HEK293 (cell line): ENCODE data around the gene C2orf42.

ENCODE experiments used
- CTCF ChIA-PET: fragments of 350-600 bp; formaldehyde crosslinking; extraction: SDS; loops from one replicate; lab custom pipeline; 2021; ENCODE audit warnings: antibody characterized with exemption; lab: Yijun Ruan, JAX
- POLR2A ChIA-PET: fragments of 300-600 bp; formaldehyde crosslinking; extraction: SDS; loops from one replicate; lab custom pipeline; 2020; ENCODE audit warnings: antibody characterized with exemption, inconsistent platforms; lab: Yijun Ruan, JAX
- H3K27ac ChIP-seq: fragments of 200-500 bp; sonication (Bioruptor generic); 2 replicates; pipeline ENCODE4 v1.5.1; 2014; ENCODE audit warnings: low read depth, low read length, control low read depth, inconsistent platforms; ENCODE audit errors: extremely low read depth
- H3K36me3 ChIP-seq, 2 experiments: fragments of 200-500 bp in 1 of 2; sonication (Bioruptor generic) in 1 of 2; 1 replicate in 1 of 2; 2 replicates in 1 of 2; pipeline ENCODE4 v1.5.1; 2014 to 2017; ENCODE audit warnings: inconsistent platforms in 2 of 2, low read length in 2 of 2; ENCODE audit not compliant: control insufficient read depth in 2 of 2, insufficient read depth in 1 of 2
- H3K4me1 ChIP-seq: fragments of 200-500 bp; sonication (Bioruptor generic); 2 replicates; pipeline ENCODE4 v1.5.1; 2014; ENCODE audit warnings: mild to moderate bottlenecking, low read length, inconsistent platforms; ENCODE audit not compliant: control insufficient read depth, insufficient read depth
- H3K4me3 ChIP-seq: 2 replicates; pipeline ENCODE4 v1.5.1; 2011; ENCODE audit warnings: low read depth, mild to moderate bottlenecking, control low read depth, low read length, moderate library complexity
- H3K9me3 ChIP-seq: fragments of 200-500 bp; sonication (Bioruptor generic); 2 replicates; pipeline ENCODE4 v1.5.1; 2014; ENCODE audit warnings: low read depth, low read length, inconsistent platforms; ENCODE audit not compliant: control insufficient read depth, insufficient read depth
- KLF16 ChIP-seq: fragments of 450-650 bp; formaldehyde crosslinking; IDR thresholded peaks from 2 replicates; pipeline ENCODE4 v1.5.1; 2017; ENCODE audit warnings: missing biosample characterization, missing genetic modification characterization
- MZF1 ChIP-seq: fragments of 450-650 bp; formaldehyde crosslinking; IDR thresholded peaks from 2 replicates; pipeline ENCODE4 v1.5.1; 2017; ENCODE audit warnings: missing biosample characterization, missing genetic modification characterization, borderline replicate concordance
- YY1 ChIP-seq: fragments of 450-650 bp; formaldehyde crosslinking; IDR thresholded peaks from 2 replicates; pipeline ENCODE4 v1.5.1; 2018; ENCODE audit warnings: missing biosample characterization, missing genetic modification characterization
- ZBTB48 ChIP-seq: fragments of 450-650 bp; formaldehyde crosslinking; IDR thresholded peaks from 2 replicates; pipeline ENCODE4 v1.5.1; 2016; ENCODE audit warnings: missing biosample characterization, missing genetic modification characterization
- ZBTB7A ChIP-seq: fragments of 450-650 bp; formaldehyde crosslinking; IDR thresholded peaks from 2 replicates; pipeline ENCODE4 v1.5.1; 2016; ENCODE audit warnings: low read depth, missing biosample characterization, missing genetic modification characterization
- ZBTB8A ChIP-seq: fragments of 450-650 bp; formaldehyde crosslinking; IDR thresholded peaks from 2 replicates; pipeline ENCODE4 v1.5.1; 2016; ENCODE audit warnings: missing biosample characterization, missing genetic modification characterization
- ZNF121 ChIP-seq: fragments of 450-650 bp; formaldehyde crosslinking; IDR thresholded peaks from 2 replicates; pipeline ENCODE4 v1.5.1; 2016; ENCODE audit warnings: missing biosample characterization, missing genetic modification characterization
- ZNF132 ChIP-seq: fragments of 450-650 bp; formaldehyde crosslinking; IDR thresholded peaks from 2 replicates; pipeline ENCODE4 v1.5.1; 2017; ENCODE audit warnings: missing biosample characterization, missing genetic modification characterization, borderline replicate concordance
- ZNF155 ChIP-seq: fragments of 450-650 bp; formaldehyde crosslinking; IDR thresholded peaks from 2 replicates; pipeline ENCODE4 v1.5.1; 2016; ENCODE audit warnings: missing biosample characterization, missing genetic modification characterization
- ZNF157 ChIP-seq: fragments of 450-650 bp; formaldehyde crosslinking; IDR thresholded peaks from 2 replicates; pipeline ENCODE4 v1.5.1; 2016; ENCODE audit warnings: missing biosample characterization, missing genetic modification characterization
- ZNF19 ChIP-seq: fragments of 450-650 bp; formaldehyde crosslinking; IDR thresholded peaks from 2 replicates; pipeline ENCODE4; 2016; ENCODE audit warnings: missing biosample characterization, missing genetic modification characterization, low read depth
- ZNF202 ChIP-seq: fragments of 450-650 bp; formaldehyde crosslinking; IDR thresholded peaks from 2 replicates; pipeline ENCODE4 v1.5.1; 2016; ENCODE audit warnings: missing biosample characterization, missing genetic modification characterization, borderline replicate concordance
- ZNF223 ChIP-seq: fragments of 450-650 bp; formaldehyde crosslinking; IDR thresholded peaks from 2 replicates; pipeline ENCODE4 v1.5.1; 2016; ENCODE audit warnings: missing biosample characterization, missing genetic modification characterization
- ZNF23 ChIP-seq: fragments of 450-650 bp; formaldehyde crosslinking; IDR thresholded peaks from 2 replicates; pipeline ENCODE4 v1.5.1; 2016; ENCODE audit warnings: missing biosample characterization, missing genetic modification characterization, borderline replicate concordance
- ZNF311 ChIP-seq: fragments of 450-650 bp; formaldehyde crosslinking; IDR thresholded peaks from 2 replicates; pipeline ENCODE4 v1.5.1; 2017; ENCODE audit warnings: missing biosample characterization, missing genetic modification characterization, borderline replicate concordance
- ZNF350 ChIP-seq: fragments of 450-650 bp; formaldehyde crosslinking; IDR thresholded peaks from 2 replicates; pipeline ENCODE4 v1.5.0; 2017; ENCODE audit warnings: missing biosample characterization, mild to moderate bottlenecking, missing genetic modification characterization
- ZNF423 ChIP-seq: fragments of 450-650 bp; formaldehyde crosslinking; IDR thresholded peaks from 2 replicates; pipeline ENCODE4 v1.5.1; 2016; ENCODE audit warnings: missing biosample characterization, missing genetic modification characterization
- ZNF600 ChIP-seq: fragments of 450-650 bp; formaldehyde crosslinking; IDR thresholded peaks from 2 replicates; pipeline ENCODE4 v1.5.1; 2016; ENCODE audit warnings: missing biosample characterization, missing genetic modification characterization
- ZNF629 ChIP-seq: fragments of 450-650 bp; formaldehyde crosslinking; IDR thresholded peaks from 2 replicates; pipeline ENCODE4 v1.5.1; 2017; ENCODE audit warnings: missing biosample characterization, missing genetic modification characterization
- ZNF747 ChIP-seq: fragments of 450-650 bp; formaldehyde crosslinking; IDR thresholded peaks from 2 replicates; pipeline ENCODE4 v1.5.1; 2016; ENCODE audit warnings: missing biosample characterization, missing genetic modification characterization
- ZNF791 ChIP-seq: fragments of 450-650 bp; formaldehyde crosslinking; IDR thresholded peaks from 2 replicates; pipeline ENCODE4 v1.5.1; 2016; ENCODE audit warnings: missing biosample characterization, missing genetic modification characterization
- ZXDB ChIP-seq: fragments of 450-650 bp; formaldehyde crosslinking; IDR thresholded peaks from 2 replicates; pipeline ENCODE4 v1.5.1; 2016; ENCODE audit warnings: missing biosample characterization, missing genetic modification characterization
- TF ChIP-seq, protein P1 (sequence below): fragments of 450-650 bp; formaldehyde crosslinking; optimal IDR thresholded peaks from 2 replicates; pipeline ENCODE3; 2016; ENCODE audit warnings: missing biosample characterization, mild to moderate bottlenecking, missing genetic modification characterization
- TF ChIP-seq, protein P2 (sequence below): fragments of 450-650 bp; formaldehyde crosslinking; IDR thresholded peaks from 2 replicates; pipeline ENCODE4 v1.5.1; 2016; ENCODE audit warnings: missing biosample characterization, missing genetic modification characterization
- TF ChIP-seq, protein P3 (sequence below): fragments of 450-650 bp; formaldehyde crosslinking; IDR thresholded peaks from 2 replicates; pipeline ENCODE4 v1.5.1; 2017; ENCODE audit warnings: missing biosample characterization, missing genetic modification characterization
- TF ChIP-seq, protein P4 (sequence below): fragments of 450-650 bp; formaldehyde crosslinking; IDR thresholded peaks from 2 replicates; pipeline ENCODE4 v1.5.1; 2016; ENCODE audit warnings: missing biosample characterization, missing genetic modification characterization, borderline replicate concordance
- TF ChIP-seq, protein P5 (sequence below): fragments of 450-650 bp; formaldehyde crosslinking; IDR thresholded peaks from 2 replicates; pipeline ENCODE4 v1.5.1; 2016; ENCODE audit warnings: missing biosample characterization, missing genetic modification characterization

C2orf42 gene

DNA sequence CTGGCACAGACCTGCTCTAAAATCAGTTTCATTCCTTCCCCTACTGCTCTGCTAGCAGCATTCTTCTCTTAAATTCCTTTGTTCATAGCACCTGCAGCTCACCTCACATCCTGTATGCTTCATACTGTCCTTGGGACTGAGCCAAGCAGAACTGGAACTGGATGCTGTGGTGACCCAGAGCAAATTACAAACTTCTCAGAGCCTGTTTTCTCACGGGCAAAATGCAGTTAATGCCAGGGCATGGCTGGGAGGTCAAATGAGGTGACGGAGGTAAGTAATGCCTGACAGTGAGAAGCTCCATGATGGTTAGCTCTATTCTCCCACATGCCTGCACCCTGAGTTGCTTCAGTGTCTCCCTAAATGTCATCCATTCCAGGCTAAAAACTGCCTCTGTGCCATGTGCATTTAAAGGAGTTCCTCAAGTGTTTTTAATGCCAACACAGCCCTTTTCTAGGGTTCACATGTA lies 29.7 kb downstream of the C2orf42 start:
- TF ChIP-seq, protein P1, sequence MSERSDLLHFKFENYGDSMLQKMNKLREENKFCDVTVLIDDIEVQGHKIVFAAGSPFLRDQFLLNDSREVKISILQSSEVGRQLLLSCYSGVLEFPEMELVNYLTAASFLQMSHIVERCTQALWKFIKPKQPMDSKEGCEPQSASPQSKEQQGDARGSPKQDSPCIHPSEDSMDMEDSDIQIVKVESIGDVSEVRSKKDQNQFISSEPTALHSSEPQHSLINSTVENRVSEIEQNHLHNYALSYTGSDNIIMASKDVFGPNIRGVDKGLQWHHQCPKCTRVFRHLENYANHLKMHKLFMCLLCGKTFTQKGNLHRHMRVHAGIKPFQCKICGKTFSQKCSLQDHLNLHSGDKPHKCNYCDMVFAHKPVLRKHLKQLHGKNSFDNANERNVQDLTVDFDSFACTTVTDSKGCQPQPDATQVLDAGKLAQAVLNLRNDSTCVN = no peak
- TF ChIP-seq ZNF350 (tag by site-specific recombination) (no peak), ZNF629 (tag by site-specific recombination) (no peak), KLF16 (tag by site-specific recombination) (no peak), ZBTB8A (no peak), ZBTB48 (tag by site-specific recombination) (no peak), YY1 (tag by site-specific recombination) (no peak), ZNF202 (tag by site-specific recombination) (no peak)
- TF ChIP-seq, protein P2, sequence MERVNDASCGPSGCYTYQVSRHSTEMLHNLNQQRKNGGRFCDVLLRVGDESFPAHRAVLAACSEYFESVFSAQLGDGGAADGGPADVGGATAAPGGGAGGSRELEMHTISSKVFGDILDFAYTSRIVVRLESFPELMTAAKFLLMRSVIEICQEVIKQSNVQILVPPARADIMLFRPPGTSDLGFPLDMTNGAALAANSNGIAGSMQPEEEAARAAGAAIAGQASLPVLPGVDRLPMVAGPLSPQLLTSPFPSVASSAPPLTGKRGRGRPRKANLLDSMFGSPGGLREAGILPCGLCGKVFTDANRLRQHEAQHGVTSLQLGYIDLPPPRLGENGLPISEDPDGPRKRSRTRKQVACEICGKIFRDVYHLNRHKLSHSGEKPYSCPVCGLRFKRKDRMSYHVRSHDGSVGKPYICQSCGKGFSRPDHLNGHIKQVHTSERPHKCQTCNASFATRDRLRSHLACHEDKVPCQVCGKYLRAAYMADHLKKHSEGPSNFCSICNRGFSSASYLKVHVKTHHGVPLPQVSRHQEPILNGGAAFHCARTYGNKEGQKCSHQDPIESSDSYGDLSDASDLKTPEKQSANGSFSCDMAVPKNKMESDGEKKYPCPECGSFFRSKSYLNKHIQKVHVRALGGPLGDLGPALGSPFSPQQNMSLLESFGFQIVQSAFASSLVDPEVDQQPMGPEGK (tag by site-specific recombination) = no peak
- TF ChIP-seq, all 188 proteins: peak for 0
- CTCF ChIA-PET = interaction anchor here (1.1 kb wide), 1 partner anchor 11 kb away, joined by 5 read pairs; no protein-coding TSS in a partner anchor
- POLR2A ChIA-PET = no interaction called here
- Histone ChIP-seq H3K4me3 (no peak overlapping the region), H3K36me3 (peaks cover 34 to 52% of the 10 kb centered on the region in 2 experiments), H3K4me1 (no peaks in the 10 kb centered on the region), H3K9me3 (no peaks in the 10 kb centered on the region), H3K27ac (no peak overlapping the region)

DNA sequence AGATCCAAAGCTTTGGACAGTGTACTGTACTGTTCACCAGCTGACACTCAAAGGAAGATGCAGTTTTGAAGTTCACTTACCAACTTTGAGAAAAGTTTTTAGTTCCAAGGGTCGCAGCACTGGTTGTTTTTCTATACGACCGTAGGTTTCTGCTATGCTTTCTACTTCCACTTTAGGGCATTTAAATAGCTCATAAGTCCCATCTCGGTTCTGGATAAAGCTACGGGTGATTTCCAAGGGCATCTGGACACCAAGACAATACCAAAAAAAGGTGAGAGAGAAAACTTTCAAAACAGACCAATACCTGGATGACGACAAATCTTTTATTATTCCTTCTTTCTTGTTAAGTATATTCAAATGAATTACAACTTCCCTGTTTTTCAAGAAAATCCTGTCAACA lies 30.3 kb downstream of the C2orf42 start:
- Histone ChIP-seq H3K4me1 (no peaks in the 10 kb centered on the region), H3K4me3 (no peak overlapping the region), H3K27ac (no peak overlapping the region), H3K9me3 (no peaks in the 10 kb centered on the region), H3K36me3 (peaks cover 33 to 54% of the 10 kb centered on the region in 2 experiments)
- ChIA-PET POLR2A (interaction anchor here (1.0 kb wide), 1 partner anchor 31 kb away, joined by 3 read pairs; the partner anchor contains the start of gene C2orf42), CTCF (interaction anchor here (1.1 kb wide), 1 partner anchor 10 kb away, joined by 5 read pairs; no protein-coding TSS in a partner anchor)
- TF ChIP-seq ZNF600 (no peak), ZNF311 (no peak), ZNF423 (tag by site-specific recombination) (no peak), ZNF132 (tag by site-specific recombination) (no peak), ZNF155 (tag by site-specific recombination) (no peak), ZXDB (tag by site-specific recombination) (no peak), ZNF791 (tag by site-specific recombination) (no peak), ZNF19 (tag by site-specific recombination) (no peak), ZNF23 (tag by site-specific recombination) (no peak), MZF1 (no peak), ZBTB7A (tag by site-specific recombination) (no peak), ZNF121 (no peak), ZNF223 (tag by site-specific recombination) (no peak), ZNF747 (tag by site-specific recombination) (no peak), ZNF157 (tag by site-specific recombination) (no peak)
- TF ChIP-seq, protein P3, sequence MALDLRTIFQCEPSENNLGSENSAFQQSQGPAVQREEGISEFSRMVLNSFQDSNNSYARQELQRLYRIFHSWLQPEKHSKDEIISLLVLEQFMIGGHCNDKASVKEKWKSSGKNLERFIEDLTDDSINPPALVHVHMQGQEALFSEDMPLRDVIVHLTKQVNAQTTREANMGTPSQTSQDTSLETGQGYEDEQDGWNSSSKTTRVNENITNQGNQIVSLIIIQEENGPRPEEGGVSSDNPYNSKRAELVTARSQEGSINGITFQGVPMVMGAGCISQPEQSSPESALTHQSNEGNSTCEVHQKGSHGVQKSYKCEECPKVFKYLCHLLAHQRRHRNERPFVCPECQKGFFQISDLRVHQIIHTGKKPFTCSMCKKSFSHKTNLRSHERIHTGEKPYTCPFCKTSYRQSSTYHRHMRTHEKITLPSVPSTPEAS = no peak
- TF ChIP-seq, protein P4, sequence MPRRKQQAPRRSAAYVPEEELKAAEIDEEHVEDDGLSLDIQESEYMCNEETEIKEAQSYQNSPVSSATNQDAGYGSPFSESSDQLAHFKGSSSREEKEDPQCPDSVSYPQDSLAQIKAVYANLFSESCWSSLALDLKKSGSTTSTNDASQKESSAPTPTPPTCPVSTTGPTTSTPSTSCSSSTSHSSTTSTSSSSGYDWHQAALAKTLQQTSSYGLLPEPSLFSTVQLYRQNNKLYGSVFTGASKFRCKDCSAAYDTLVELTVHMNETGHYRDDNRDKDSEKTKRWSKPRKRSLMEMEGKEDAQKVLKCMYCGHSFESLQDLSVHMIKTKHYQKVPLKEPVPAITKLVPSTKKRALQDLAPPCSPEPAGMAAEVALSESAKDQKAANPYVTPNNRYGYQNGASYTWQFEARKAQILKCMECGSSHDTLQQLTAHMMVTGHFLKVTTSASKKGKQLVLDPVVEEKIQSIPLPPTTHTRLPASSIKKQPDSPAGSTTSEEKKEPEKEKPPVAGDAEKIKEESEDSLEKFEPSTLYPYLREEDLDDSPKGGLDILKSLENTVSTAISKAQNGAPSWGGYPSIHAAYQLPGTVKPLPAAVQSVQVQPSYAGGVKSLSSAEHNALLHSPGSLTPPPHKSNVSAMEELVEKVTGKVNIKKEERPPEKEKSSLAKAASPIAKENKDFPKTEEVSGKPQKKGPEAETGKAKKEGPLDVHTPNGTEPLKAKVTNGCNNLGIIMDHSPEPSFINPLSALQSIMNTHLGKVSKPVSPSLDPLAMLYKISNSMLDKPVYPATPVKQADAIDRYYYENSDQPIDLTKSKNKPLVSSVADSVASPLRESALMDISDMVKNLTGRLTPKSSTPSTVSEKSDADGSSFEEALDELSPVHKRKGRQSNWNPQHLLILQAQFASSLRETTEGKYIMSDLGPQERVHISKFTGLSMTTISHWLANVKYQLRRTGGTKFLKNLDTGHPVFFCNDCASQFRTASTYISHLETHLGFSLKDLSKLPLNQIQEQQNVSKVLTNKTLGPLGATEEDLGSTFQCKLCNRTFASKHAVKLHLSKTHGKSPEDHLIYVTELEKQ (tag by site-specific recombination) = no peak
- TF ChIP-seq, protein P5, sequence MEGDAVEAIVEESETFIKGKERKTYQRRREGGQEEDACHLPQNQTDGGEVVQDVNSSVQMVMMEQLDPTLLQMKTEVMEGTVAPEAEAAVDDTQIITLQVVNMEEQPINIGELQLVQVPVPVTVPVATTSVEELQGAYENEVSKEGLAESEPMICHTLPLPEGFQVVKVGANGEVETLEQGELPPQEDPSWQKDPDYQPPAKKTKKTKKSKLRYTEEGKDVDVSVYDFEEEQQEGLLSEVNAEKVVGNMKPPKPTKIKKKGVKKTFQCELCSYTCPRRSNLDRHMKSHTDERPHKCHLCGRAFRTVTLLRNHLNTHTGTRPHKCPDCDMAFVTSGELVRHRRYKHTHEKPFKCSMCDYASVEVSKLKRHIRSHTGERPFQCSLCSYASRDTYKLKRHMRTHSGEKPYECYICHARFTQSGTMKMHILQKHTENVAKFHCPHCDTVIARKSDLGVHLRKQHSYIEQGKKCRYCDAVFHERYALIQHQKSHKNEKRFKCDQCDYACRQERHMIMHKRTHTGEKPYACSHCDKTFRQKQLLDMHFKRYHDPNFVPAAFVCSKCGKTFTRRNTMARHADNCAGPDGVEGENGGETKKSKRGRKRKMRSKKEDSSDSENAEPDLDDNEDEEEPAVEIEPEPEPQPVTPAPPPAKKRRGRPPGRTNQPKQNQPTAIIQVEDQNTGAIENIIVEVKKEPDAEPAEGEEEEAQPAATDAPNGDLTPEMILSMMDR = no peak
